ENCODE measurements around the gene SGMS1. TPM values are rescaled to one million over a fixed set of nuclear protein-coding genes. Genes with fewer than 3 reads are reported as not detected.
"Not testable (repeated sequence)": the region's sequence is repeated elsewhere in the genome, so short reads cannot be mapped to it uniquely, and the experiment has no call there.

The SGMS1 gene
- total RNA-seq = 25.8 and 27.5 TPM in 2 replicates

GRCh38 chr10:50623663-50624412, at the start of gene SGMS1:
Gene SGMS1, minus strand, starts transcription at chr10:50623956. Its CDS starts 279,842 bp downstream, at chr10:50344114.
- POLR2A ChIA-PET = interaction anchor here (0.9 to 4.5 kb wide), 20 partner anchors 13 to 1952 kb away, joined by 3 to 37 read pairs (median 4); partner anchors contain the start of genes ASAH2B and WASHC2A
- no peaks in the 10 kb centered on the region for H3K27me3 Mint-ChIP-seq
- CTCF ChIA-PET = interaction anchor here (0.7 to 2.6 kb wide), 4 partner anchors 24 to 257 kb away, joined by 3 to 6 read pairs (median 4); no protein-coding TSS in a partner anchor
- ATAC-seq (ENCODE audit: low read depth) (peak; percentile 48), DNase-seq (peak; percentile 85)
- H3K9me3 Mint-ChIP-seq = no peaks in the 10 kb centered on the region
- peak within 1 kb of the TSS; percentile 97 for H3K27ac Mint-ChIP-seq
- H3K4me1 Mint-ChIP-seq = peaks cover 41% of the 10 kb centered on the region
- H3K36me3 Mint-ChIP-seq (ENCODE audit: low read depth) = peaks cover 13% of the 10 kb centered on the region
- H3K4me3 Mint-ChIP-seq = peak within 1 kb of the TSS; percentile 95
- intact Hi-C loops (cut with micrococcal nuclease) = loop anchor here (1.0 to 5.0 kb wide), 9 partner anchors 19 to 1085 kb away; partner anchors contain the start of genes ASAH2B, CSTF2T, ERCC6 and PARG
- TF ChIP-seq, protein P1, sequence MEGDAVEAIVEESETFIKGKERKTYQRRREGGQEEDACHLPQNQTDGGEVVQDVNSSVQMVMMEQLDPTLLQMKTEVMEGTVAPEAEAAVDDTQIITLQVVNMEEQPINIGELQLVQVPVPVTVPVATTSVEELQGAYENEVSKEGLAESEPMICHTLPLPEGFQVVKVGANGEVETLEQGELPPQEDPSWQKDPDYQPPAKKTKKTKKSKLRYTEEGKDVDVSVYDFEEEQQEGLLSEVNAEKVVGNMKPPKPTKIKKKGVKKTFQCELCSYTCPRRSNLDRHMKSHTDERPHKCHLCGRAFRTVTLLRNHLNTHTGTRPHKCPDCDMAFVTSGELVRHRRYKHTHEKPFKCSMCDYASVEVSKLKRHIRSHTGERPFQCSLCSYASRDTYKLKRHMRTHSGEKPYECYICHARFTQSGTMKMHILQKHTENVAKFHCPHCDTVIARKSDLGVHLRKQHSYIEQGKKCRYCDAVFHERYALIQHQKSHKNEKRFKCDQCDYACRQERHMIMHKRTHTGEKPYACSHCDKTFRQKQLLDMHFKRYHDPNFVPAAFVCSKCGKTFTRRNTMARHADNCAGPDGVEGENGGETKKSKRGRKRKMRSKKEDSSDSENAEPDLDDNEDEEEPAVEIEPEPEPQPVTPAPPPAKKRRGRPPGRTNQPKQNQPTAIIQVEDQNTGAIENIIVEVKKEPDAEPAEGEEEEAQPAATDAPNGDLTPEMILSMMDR (IDR thresholded peaks at IDR 0.05) = no peak

DNA sequence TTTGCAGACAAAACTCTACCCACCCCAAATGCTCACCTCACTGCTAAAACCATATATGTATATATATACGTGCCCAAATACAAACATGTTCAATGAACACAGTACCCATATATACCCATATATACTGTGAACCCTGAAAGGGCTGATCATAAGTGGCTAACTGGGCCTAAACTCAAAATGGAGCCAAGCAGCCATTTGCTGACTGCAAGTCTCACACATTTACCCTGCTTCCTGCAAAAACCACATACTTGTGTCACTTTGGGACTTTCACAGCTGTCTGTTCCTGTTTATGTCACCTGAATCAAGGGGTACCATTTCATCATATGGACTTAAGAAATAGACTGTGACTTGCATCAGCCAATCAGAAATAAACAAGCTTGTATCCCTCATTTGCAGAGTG, 48.4 kb upstream of the SGMS1 start:
- CTCF ChIA-PET; ATAC-seq (ENCODE audit: low read depth); H3K4me3 Mint-ChIP-seq; H3K4me1 Mint-ChIP-seq; H3K9me3 Mint-ChIP-seq; POLR2A ChIA-PET; H3K27ac Mint-ChIP-seq; H3K27me3 Mint-ChIP-seq; DNase-seq; H3K36me3 Mint-ChIP-seq (ENCODE audit: low read depth); intact Hi-C loops (cut with micrococcal nuclease): not testable (repeated sequence)

DNA sequence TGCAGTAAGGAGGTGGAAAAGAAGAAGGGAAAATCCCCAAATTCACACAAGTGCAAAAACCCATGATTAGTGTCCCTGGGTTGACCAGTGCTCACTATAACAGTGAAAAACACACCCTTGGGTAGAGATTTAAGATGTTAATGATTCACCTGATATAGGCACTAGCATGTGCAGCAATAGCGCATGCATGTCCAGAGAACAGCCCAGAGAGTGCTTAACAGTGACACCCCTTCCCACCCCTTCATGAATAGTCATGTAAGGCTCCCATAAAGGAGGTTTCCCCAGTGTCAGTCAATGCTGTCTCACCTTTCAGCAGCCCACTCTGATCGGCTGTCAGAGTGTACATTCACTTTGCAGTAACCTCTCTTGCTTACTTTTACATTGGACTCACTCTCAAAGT, 47.9 kb upstream of the SGMS1 start:
- intact Hi-C loops (cut with micrococcal nuclease); H3K36me3 Mint-ChIP-seq (ENCODE audit: low read depth); H3K4me3 Mint-ChIP-seq; H3K27me3 Mint-ChIP-seq; CTCF ChIA-PET; H3K27ac Mint-ChIP-seq; POLR2A ChIA-PET; H3K9me3 Mint-ChIP-seq; H3K4me1 Mint-ChIP-seq; ATAC-seq (ENCODE audit: low read depth); DNase-seq: not testable (repeated sequence)

GRCh38 chr10:50669957-50670356, 46.2 kb upstream of the SGMS1 start:
- DNase-seq; CTCF ChIA-PET; ATAC-seq (ENCODE audit: low read depth); intact Hi-C loops (cut with micrococcal nuclease); H3K27ac Mint-ChIP-seq; H3K36me3 Mint-ChIP-seq (ENCODE audit: low read depth); H3K4me1 Mint-ChIP-seq; H3K4me3 Mint-ChIP-seq; H3K9me3 Mint-ChIP-seq; POLR2A ChIA-PET; H3K27me3 Mint-ChIP-seq: not testable (repeated sequence)

DNA sequence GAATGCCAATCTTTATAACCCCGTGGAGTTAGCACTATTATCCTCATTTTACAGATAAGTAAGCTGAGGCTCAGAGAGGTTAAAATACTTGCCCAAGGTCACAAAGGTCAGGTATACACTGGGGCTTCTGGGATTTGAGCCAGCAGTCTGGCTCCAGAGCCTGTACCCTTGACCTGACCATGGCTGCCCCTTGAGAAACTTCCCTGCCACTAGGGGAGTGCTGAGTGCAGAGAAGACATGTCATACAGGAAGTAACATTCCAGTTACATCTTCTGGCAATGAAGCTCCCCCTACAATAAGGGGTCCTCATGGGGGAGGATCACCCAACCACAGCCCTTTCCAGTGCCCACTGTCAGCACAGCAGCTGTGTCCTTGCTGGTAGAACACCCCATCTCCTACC, 43.6 kb upstream of the SGMS1 start:
- H3K4me3 Mint-ChIP-seq; ATAC-seq (ENCODE audit: low read depth); H3K36me3 Mint-ChIP-seq (ENCODE audit: low read depth); H3K9me3 Mint-ChIP-seq; POLR2A ChIA-PET; CTCF ChIA-PET; H3K4me1 Mint-ChIP-seq; DNase-seq; H3K27ac Mint-ChIP-seq; H3K27me3 Mint-ChIP-seq; intact Hi-C loops (cut with micrococcal nuclease): not testable (repeated sequence)

DNA sequence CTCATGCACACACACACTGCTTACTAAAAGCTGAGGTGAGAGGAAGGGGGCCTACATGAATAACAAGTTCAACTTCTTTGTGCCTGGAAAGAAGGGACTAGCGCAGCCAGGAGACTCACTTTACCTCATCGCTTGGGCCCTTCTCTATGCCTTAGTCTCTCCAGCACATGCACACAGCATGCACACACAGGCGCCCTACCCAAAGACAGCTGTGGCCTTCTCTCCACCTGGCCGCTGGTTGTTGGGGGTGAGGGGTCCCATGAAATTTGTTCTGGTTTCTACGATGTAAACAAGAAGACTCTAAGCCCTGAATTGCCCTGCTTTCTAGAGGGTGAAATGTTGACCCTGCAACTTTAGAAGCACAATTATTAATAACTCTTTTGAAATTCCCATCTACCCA, 38.7 kb upstream of the SGMS1 start:
- H3K27me3 Mint-ChIP-seq; H3K4me3 Mint-ChIP-seq; H3K27ac Mint-ChIP-seq; ATAC-seq (ENCODE audit: low read depth); intact Hi-C loops (cut with micrococcal nuclease); CTCF ChIA-PET; H3K9me3 Mint-ChIP-seq; H3K36me3 Mint-ChIP-seq (ENCODE audit: low read depth); H3K4me1 Mint-ChIP-seq; POLR2A ChIA-PET; DNase-seq: not testable (repeated sequence)

DNA sequence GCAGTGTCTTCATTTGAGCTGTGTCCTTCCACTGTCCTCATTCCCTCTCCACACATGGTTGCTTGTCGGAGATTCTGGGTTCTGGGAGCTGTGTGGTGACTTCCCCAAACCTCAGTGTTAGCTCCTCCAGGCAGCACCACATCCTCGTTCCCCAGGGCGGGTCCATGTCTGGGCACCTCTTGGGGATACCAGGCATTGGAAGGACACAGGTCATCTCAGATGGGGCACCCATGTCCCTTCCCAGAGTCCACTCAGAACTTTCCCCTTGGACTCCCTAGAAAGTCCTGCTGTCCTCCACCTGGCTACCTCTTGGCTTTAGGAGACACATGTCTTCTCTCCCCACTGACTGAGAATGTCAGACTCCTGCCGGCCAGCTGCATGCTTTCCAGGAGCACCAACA, 37.8 kb upstream of the SGMS1 start:
- H3K27ac Mint-ChIP-seq; H3K27me3 Mint-ChIP-seq; intact Hi-C loops (cut with micrococcal nuclease); H3K9me3 Mint-ChIP-seq; DNase-seq; CTCF ChIA-PET; H3K36me3 Mint-ChIP-seq (ENCODE audit: low read depth); H3K4me3 Mint-ChIP-seq; H3K4me1 Mint-ChIP-seq; POLR2A ChIA-PET; ATAC-seq (ENCODE audit: low read depth): not testable (repeated sequence)

- DNase-seq; CTCF ChIA-PET; H3K36me3 Mint-ChIP-seq (ENCODE audit: low read depth); H3K4me1 Mint-ChIP-seq; intact Hi-C loops (cut with micrococcal nuclease); H3K27ac Mint-ChIP-seq; H3K9me3 Mint-ChIP-seq; H3K27me3 Mint-ChIP-seq; POLR2A ChIA-PET: not testable (repeated sequence)
- peak overlapping the region; percentile 55 for H3K4me3 Mint-ChIP-seq
- ATAC-seq (ENCODE audit: low read depth) = peak; percentile 45
Measured at GRCh38 chr10:50659865-50660730, 36.3 kb upstream of the SGMS1 start.

GRCh38 chr10:50659016-50659864, 35.5 kb upstream of the SGMS1 start:
- intact Hi-C loops (cut with micrococcal nuclease); H3K27me3 Mint-ChIP-seq; ATAC-seq (ENCODE audit: low read depth); H3K36me3 Mint-ChIP-seq (ENCODE audit: low read depth); DNase-seq; H3K9me3 Mint-ChIP-seq; POLR2A ChIA-PET; H3K27ac Mint-ChIP-seq; CTCF ChIA-PET; H3K4me3 Mint-ChIP-seq; H3K4me1 Mint-ChIP-seq: not testable (repeated sequence)

Measured in activated B cell treated with CpG ODN at 0.5 μM for 24 hours (primary cell).